GM19043 (cell line): ENCODE measurements around the gene DIS3L2.
"Not testable (repeated sequence)": the region's sequence is repeated elsewhere in the genome, so short reads cannot be mapped to it uniquely, and the experiment has no call there.

Source experiments
- ATAC-seq: cut with Tn5 transposase; IDR thresholded peaks from one replicate; pipeline ENCODE4 v1.9.1; 2021; ENCODE audit warnings: low read depth; ENCODE audit not compliant: unreplicated experiment

DIS3L2 gene

DNA sequence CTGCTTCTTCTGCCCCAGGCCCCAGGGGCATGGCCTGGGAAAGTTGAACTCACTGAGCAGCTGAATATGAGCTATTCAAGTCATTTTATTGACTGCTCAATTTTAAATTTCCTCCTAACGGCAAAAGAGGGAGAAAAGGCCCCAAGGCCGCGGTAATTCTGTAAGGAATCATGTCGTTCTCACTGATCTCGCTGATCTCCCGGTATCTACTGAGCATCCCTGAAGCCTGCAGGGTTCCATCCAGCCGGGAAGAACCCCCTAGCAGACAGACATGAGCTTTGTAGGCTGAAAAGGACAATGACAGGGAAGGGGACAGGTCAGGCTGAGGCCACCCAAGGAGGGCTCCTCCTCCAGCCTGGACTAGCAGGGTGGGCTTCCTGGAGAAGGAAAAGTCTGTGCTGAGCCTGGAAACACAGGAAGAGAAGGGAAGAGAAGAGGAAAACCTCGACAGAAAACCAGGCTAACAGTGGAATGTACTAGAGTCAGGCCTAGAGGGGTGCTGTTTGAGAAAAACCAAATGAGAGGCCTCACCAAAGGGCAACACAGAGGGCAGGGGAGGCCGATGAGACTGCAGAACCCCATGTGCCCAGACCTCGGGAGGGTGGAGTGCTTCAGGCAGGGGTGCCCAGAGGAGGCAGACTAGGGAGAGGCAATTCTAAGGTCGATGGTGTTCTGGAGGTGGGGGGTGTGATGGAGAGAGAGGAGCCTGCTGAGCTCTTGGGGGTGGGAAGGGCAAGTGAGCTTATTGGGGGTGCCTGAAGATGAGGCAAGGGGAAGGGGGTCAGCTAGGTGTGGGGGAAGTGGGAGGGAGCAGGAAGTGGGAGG lies 32.4 kb upstream of the DIS3L2 start:
- no peak for ATAC-seq

DNA sequence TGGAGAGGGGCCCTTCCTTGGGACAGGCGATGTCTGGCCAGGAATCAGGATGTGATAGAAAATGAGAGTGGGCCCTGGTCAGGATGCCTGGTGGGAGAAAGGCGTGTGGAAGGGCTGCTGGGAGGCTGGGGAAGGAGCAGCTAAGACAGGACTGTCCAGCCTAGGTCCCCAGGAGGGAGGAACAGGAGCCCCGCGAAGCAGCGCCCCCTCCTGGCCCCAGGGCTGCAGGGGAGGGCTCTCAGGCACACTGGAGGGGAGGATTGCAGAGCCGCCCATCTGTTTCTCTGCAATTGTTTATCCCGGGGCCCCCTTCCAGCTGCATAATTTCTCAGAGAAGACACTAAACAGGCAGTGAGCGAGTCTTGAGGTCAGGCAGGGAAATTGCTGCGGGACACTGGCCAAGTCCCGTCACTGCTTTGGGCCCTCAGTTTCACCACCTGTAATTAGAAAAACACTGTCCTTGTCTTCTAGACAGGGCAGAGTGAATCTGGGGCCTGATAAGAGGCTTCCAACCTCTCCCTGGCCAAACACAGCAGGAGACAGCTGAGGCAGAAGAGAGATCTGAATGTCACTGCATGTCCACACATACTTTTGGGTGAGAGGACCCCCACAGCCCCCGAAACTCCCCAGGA lies 31.4 kb upstream of the DIS3L2 start:
- no peak for ATAC-seq

GRCh38 chr2:231930593-231931281 lies 30.8 kb upstream of the DIS3L2 start:
- no peak for ATAC-seq

DNA sequence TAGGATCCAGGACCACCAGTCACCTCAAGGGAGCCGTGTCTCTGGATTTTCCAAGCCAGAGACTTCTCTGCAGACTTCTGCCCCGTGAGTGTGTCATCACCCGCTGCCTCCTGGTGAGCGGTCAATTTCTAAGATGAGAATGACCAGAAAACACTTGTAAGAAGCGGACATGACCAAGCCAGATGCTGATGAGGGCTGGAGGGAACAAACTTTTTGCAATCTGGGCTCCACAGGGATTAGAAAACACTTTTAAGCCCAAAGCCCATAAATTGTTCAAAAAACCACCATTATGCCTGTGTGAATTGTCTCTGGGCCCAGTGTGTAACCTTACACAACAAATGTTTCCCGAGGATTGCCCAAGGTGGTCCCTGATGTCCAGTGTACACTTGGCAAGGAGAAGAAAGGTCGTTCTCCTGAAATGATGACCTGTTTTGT lies 30.0 kb upstream of the DIS3L2 start:
- no peak for ATAC-seq

DNA sequence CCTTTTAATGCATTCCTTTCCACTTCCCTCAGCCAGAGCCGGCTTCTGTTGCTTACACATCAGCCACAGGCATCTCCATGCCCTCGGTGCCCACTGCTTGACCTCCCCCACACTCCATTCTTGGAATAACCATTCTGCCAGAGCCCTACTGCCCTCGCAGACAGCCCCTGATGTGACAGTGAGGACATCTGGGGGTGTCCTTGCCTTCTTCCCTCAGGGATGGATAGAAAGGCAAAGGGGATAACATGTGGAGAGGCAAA lies 28.9 kb upstream of the DIS3L2 start:
- ATAC-seq = no peak

GRCh38 chr2:231932985-231933915 lies 28.3 kb upstream of the DIS3L2 start:
- no peak for ATAC-seq

GRCh38 chr2:231933916-231934401 lies 27.6 kb upstream of the DIS3L2 start:
- no peak for ATAC-seq

DNA sequence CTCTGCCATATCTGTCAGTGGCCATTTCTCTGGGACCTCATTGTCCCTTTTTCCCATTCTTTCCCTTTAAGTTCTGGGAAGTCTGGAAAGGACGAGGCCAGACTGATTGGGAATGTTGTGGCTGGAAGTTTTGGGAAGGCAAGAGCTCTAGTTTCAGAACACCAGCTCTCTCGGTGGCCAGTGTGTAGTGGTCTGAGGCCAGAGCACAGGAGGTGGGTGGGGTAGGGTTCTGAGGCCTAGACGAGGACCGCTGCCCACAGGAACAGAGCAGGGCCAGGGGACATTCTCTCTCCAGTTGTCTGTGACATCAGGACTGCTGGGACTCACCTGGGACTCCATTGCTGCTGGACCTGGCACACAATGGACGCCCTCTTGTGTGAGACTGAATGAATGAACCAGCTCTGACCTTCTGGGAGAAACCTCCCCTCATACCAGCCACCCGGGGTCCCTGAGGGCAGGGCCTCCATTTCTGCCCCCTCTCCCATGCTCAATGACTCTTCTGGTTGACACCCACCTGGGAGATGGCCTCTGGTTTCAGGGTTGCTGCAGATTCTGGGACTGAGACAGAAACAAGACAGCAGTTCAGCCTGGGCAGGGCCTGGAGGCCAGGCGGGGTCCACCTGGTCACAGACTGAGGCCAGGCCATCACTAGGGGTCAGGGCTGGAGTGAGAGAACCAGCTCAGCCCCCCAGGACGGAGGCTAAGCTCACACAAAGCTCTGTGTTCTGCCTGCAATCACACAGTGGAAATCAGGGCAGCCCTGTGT lies 26.9 kb upstream of the DIS3L2 start:
- ATAC-seq = no peak

GRCh38 chr2:231935207-231935524 lies 26.3 kb upstream of the DIS3L2 start:
- ATAC-seq = no peak

DNA sequence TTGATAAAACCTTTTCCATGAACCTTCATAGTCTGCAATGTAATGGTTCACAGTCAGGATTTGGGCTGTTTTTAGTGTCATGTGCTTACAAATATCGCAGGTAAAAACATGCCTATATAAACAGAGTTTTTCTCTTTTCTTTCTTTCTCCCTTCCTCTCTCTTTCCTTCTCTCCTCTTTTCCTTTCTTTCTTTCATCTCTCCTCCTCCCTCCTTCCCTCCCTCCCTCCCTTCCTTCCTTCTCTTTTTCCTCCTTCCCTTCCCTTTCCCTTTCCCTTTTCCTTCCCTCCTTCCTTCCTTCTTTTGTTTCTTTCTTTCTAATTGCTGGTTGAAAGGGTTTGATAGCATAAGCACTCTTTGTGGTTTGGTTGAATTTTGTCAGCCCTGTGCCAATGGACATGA lies 25.7 kb upstream of the DIS3L2 start:
- ATAC-seq = no peak

DNA sequence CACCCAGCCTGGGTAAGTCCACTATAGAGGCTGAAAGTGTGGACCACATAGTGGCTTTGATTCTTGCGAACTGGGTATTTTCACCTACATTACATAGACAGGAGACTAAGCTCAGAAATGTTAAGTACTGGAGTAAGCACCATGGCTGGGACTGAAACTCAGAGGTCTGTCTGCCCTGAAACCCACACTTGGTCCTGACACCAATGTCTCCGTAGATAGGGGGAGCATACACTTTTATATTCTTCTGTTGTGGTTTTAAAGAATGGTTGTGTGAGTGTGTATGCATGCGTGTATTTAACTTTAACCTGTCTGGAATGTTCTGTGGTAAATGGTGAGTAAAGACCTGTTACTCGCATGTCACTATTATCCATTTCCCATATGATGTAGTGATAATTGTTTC lies 25.0 kb upstream of the DIS3L2 start:
- no peak for ATAC-seq

- no peak for ATAC-seq
Measured at GRCh38 chr2:231937057-231937456, 24.5 kb upstream of the DIS3L2 start.

GRCh38 chr2:231939022-231939421 lies 22.5 kb upstream of the DIS3L2 start:
- no peak for ATAC-seq

- ATAC-seq = no peak
Measured at GRCh38 chr2:231940795-231941194, 20.7 kb upstream of the DIS3L2 start.

- ATAC-seq = no peak
Measured at GRCh38 chr2:231941673-231942072, 19.8 kb upstream of the DIS3L2 start.

DNA sequence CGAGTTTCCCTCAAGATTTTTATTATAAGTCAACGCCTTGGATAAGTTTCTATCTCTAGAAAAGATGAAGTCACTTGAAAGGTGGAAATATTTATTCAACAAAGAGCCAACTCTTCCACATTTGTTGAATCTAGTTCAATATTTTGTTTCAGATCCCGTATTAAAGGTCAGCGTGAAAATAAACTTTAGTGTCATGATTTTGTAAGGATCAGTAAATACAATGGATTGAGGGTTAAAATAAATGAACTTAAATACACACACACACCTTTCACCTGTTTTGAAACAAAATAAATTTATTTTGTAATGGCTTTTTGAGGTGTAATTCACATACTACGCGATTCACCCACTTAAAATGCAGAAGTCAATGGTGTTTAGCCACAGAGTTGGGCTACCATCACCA lies 19.3 kb upstream of the DIS3L2 start:
- no peak for ATAC-seq

DNA sequence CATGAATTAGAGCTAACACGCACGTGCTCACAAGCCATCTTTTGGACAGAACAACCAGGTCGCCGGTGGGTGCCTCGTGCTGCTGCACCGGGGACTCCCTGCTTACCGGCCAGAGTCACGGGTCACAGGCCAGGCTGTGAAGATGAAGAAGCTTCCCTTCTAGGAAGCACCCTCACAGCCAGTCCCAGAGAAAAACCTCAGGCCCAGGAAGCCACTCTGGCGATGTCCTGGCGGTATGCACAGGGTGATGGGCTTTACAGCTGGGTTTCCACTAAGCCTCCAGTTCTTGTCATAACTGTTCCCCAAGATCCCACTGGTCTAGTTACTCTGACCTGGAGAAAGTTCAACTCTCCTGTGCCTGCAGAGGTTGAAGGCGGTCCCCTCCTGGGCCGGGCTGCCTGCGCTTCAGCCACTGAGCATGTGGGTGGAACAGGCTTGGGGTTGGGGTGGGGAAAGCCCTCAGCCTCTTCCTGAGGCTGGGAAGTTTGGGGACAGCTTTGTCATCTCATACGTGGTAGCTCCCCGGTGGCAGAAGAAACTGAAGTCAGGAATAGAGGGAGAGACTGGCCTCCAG lies 15.2 kb upstream of the DIS3L2 start:
- no peak for ATAC-seq

DNA sequence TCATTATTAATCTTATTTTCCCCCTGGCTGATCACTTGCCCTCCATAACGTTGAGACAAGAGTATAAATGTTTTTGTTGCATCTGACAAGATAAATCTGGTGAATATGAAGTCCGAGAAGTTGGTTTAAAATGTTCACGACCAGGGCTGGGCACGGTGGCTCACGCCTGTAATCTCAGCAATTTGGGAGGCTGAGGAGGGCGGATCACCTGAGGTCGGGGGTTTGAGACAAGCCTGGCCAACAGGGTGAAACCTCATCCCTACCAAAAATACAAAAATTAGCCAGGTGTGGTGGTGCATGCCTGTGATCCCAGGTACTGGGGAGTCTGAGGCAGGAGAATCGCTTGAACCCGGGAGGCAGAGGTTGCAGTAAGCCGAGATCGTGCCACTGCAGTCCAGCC lies 14.4 kb upstream of the DIS3L2 start:
- not testable (repeated sequence) for ATAC-seq

- no peak for ATAC-seq
Measured at GRCh38 chr2:231947694-231948093, 13.8 kb upstream of the DIS3L2 start.
